DMS153 (cell line): Measurements from ENCODE around the gene ZSCAN18.

ENCODE experiments used
- DNase-seq: peaks from one replicate; lab custom pipeline; 2025; lab: John Stamatoyannopoulos, UW

Gene ZSCAN18

DNA sequence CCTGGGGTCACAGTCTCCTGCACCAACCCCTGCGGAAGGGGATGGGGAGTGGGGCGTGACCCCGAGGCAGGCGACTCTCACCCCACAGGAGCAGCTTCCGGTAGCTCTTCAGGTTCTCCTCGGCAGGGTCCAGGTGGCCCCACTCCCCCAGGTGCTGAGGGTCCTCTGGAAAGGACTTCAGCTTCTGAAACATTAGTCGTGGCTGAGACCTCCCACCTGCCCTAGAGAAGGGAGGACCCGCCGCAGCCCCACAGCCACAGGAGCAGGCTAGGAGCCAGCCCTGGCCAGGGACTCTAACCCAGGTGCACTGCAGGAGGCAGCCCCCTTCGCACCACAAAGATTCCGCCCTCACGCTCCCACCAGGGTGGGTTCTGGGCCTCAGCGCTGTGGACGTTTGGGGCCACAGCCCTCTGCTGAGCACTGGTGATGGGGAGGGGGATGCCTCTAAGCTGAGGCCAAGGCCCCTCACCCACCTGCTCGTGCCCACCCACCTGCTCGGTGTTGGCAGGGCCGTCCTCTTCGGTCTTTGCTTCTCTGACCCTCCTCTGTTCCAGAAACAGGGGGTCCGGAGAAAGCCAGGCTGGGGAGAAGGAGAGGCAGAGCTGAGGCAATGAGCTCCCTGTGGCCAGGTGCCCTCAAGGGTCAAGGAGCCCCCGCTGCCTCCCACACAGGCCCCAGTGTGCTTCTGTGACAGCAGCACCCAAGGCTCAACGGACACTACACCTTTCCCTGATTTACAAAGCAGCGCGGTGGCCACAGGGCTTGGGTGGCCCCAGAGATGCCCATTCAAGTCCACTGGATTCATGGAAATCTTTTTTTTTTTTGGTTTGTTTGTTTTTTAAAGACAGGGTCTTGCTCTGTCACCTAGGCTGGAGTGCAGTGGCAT, 11.0 kb downstream of the ZSCAN18 start:
- DNase-seq, result no peak

- DNase-seq, result no peak
Measured at GRCh38 chr19:58085348-58085875, 12.6 kb downstream of the ZSCAN18 start.

DNA sequence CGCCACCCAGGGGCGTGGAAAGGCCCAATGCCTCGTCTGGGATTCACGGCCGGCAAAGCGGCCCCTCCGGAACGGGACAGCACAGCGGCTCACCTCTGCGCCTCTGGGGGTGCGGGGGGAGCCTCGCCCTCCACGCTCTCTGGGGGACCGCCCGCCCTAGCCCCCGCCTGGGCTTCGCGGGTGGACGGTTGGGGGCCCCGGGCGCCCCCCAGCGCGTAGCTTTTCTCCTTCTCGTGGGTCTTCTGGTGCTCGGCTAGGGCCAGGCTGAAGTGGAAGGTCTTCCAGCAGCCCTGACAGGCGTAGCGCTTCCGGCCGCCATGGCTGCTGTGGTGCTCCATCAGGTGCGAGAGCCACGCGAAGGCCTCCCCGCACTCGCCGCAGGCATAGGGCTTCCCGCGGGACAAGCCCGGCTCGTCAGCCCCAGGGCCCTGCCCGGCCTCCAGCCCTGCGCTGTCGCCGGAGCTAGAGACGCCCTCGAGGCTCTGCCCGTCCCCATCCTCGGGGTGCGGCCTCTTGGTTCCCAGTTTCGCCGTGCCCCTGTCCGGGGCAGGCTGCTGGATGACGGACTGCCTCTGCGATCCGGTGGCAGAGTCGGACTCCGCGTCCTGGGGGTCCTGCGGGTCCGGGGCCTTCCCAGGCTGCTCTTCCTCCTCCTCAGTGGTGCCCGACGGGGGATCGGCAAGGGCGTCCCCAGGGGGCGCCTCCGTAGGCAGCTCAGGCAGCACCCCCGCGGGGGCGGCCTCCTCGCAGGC, 13.3 kb downstream of the ZSCAN18 start:
- no peak for DNase-seq

DNA sequence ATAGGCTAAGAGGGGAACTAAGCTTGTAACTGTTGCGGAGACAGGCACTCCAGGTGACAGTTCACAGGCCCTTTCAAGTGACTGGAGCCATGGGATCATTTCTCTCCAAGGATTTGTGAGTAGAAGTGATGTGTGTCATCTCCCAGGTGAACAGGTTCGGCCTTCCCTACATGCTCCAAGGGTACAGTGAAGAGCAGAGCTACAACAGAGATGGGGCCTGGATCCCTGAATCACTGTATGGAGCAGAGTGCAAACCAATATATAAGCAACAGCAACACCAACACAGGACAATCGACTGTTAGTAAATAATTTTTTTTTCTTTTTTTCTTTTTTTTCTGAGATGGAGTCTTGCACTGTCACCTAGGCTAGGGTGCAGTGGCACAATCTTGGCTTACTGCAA, 15.0 kb downstream of the ZSCAN18 start:
- DNase-seq, result no peak

DNA sequence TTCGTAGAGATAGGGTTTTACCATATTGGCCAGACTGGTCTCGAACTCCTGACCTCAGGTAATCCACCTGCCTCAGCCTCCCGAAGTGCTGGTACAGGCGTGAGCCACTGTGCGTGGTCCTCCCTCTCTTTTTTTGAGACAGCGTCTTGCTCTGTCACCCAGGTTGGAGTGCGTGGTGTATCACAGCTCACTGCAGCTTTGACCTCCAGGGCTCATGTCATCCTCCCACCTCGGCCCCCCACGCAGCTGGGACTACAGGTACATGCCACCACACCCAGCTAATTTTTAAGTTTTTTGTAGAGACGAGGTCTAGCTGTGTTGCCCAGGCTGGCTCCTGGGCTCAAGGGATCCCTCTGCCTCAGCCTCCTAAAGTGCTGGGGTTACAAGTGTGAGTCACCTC, 18.2 kb downstream of the ZSCAN18 start:
- no peak for DNase-seq

DNA sequence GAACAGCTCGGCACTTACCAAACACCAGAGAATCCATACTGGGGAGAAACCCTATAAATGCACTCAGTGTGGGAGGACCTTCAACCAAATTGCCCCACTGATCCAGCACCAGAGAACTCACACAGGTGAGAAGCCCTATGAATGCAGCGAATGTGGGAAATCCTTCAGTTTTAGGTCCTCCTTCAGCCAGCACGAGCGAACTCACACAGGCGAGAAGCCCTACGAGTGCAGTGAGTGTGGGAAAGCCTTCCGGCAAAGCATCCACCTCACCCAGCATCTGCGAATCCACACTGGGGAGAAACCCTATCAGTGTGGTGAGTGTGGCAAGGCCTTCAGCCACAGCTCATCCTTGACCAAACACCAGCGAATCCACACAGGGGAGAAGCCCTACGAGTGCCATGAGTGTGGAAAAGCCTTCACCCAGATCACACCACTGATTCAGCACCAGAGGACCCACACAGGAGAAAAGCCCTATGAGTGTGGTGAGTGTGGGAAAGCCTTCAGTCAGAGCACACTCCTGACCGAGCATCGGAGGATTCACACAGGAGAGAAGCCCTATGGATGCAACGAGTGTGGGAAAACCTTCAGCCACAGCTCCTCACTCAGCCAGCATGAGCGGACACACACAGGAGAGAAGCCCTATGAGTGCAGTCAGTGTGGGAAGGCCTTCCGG, 30.7 kb downstream of the ZSCAN18 start:
- DNase-seq, result no peak

DNA sequence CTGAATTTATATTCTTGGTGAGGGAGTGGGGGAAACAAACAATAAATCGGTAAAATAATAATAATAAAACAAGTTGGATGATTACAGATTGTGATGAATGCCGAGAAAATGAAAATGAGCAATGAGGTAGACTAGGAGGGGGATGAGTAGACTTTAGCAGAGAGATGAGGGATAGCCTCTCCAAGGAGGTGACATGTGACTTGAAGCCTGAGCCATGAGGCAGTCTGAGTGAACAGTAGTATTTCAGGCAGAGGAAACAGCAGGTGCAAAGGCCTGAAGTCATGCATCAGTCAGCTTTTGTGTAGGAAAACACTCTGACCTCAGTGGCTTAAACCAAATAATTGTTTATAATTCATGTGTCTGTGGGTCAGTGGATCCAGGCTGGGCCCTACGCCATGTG, 34.3 kb downstream of the ZSCAN18 start:
- DNase-seq, result no peak

- DNase-seq, result no peak
Measured at GRCh38 chr19:58060231-58060630, 37.8 kb downstream of the ZSCAN18 start.

DNA sequence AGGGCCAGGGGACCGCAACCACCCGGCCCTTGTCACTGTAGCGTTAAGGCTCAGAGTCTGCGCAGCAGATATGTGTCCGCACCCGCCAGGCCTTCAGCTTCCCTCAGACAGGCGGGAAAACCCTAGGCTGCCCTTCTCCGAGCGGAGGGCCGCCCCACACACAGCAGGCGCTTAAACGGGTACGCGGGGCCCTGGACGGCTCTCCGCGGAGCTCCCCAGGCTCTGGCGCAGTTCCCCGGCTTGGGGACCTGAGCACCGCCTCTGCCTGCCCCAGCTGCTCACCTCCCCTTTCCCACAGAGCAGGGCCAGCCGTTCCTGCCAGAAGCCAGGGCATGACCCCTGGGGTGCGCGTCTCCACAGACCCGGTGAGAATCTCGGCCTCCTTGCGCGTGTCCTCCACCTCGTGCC, 38.4 kb downstream of the ZSCAN18 start:
- DNase-seq, result no peak

DNA sequence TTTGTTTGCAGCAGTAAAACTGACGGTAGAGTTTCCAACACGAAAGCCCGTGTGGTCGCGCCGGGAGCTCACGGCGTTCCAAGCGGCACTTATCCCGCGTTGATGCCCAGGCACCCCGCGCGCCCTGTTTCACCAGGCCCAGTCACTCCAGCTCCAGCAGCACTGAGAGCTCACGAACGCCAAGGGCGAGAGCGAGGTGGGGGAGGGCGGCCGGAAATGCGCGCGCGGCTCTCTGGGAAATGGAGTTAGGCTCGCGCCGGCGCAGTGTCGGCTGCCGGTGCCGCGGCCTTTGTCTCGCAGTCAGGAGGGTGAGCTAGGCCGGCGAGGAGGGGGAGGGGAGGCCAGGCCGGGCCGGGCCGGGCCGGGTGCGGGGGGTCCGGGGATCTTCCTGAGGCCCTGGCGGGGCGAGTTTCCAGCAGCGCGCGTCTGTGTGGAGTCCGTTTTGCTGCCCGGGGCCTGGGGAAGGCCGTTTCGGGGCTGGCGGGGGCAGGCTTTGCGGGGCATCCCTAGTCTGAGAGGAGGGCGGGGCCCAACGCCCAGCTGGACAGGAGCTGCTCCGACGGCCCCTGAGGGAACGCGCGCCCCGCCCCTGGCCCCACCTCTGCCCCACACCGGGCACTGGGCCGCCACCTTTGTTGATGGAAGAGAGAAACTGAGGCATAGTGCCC, 38.9 kb downstream of the ZSCAN18 start, which contains the start of gene ZNF135:
TSS of gene ZNF135 (plus strand) at position 280 of the 668 bp plus-strand sequence. CDS start 721 bp downstream, outside the sequence.
- peak; percentile 59 for DNase-seq

- DNase-seq, result no peak
Measured at GRCh38 chr19:58058467-58058866, 39.6 kb downstream of the ZSCAN18 start.

- no peak for DNase-seq
Measured at GRCh38 chr19:58056861-58057260, 41.2 kb downstream of the ZSCAN18 start.

GRCh38 chr19:58056261-58056660, 41.8 kb downstream of the ZSCAN18 start:
- no peak for DNase-seq

DNA sequence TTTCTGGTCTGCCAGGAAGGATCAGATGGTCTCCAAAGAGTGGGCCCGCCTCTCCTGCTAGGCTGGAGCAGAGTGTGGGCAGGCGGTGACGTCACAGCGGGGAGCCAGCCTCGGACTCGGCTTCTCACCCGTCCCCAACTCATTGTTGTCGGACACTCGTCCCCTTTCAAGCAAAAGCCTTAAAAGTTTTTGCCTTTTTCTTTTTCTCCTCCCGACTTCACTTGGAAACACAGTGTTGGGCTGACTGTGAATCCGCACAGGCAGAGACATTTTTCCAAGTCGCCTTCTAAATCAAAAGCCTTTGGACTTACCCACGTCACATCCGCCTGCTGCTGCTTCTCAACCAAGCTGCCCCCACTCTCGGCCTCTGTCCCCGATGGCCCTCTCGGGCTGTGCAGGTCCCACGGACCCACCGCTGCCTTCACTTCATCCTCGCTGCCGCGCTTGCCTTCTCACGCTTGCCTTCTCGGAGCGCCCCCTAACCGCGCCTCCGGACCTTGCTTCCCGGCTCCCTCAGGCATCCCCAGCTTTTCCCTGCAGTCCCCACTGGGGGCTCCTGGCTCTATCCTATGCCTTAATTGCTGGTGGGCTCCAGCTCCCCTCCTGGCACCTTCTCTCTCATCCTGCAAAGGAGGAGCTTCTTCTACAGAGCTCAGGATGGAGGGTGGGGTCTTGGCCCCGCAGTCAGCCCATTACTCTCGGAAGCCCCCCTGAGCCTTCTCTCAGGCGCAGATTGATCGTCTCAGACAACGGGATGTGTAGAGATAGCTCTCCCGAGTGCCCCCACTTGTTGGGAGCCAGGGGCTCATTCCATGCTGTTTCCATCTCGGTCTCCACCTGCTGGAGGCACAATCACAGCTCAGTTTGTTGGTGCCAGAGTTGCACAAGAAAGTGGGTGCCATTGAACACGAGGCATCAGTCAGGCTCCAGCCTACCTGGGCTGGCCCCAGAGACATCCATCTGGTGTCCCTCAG, 42.8 kb downstream of the ZSCAN18 start:
- no peak for DNase-seq

DNA sequence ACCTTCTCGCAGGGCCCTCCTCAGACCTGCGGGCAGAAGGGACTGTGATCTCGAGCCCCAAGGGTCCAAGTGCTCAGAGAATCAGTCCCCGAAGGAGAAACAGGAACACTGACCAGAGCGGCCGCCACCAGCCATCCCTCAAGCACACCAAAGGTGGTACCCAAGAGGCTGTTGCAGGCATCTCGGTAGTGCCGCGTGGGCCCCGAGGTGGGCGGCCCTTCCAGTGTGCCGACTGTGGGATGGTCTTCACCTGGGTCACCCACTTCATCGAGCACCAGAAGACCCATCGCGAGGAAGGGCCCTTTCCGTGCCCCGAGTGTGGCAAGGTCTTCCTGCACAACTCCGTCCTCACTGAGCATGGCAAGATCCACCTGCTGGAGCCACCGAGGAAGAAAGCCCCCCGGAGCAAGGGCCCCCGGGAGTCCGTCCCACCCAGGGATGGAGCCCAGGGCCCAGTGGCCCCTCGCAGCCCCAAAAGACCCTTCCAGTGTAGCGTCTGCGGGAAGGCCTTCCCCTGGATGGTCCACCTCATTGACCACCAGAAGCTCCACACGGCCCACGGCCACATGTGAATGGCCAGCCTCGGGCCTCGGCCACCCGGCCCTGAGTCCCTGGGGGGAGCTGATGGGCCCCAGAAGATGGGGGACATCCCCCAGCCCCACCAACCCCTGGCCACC, 44.4 kb downstream of the ZSCAN18 start:
- no peak for DNase-seq

DNA sequence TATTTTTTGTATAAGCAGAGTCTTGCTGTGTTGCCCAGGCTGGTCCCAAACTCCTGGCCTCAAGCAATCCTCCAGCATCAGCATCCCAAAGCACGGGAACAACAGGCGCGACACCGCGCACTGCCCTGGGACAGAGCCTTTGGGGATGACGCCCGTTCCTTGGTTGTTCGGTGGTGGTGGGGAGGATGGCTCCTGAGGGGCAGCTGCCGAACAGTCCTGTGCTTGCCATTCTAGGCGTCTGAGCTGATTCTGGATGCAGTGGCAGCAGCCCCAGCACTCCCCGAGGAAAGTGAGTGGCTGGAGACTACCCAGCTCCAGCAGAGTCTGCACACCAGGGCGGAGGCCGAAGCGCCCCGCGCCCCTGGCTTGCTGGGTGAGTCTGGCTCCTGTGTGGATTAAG, 45.8 kb downstream of the ZSCAN18 start:
- no peak for DNase-seq

DNA sequence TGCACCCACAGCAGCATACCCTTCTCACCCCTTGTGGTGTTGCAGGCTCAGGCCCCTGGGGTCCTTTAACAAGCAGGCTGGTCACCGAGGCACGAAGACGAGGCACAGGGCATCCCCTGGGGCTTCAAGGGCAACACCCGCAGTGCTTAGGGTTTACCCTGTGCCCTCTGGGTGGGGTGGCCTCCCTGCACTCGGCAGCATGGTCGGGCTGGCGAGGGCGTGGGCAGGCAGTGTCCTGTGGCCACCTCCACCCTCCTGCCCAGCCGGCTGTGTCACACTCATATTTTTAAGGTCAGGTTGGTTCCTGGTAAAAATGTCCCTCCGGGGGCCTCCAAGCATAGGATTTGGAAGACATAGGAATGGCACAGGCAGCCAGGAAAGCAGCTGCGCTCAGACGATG, 50.4 kb downstream of the ZSCAN18 start:
- DNase-seq, result no peak

DNA sequence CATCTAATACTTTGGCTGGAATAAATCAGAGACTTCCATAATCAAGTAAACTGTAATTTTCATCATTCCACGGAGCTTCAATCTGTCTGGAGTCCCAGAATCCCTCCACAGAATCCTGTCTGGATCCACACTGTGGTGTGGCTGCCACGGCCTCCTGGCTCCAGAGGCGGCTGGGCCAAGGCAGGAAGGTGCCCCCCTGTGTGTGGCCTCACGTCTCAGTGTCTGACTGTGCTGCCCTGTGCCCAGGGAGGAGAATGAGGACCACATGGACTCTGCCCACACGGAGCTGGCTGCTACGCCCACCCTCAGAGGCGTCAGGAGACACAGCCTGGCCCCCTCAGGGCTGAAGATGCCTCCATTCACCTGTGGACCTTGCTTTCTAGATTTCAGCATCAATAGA, 51.2 kb downstream of the ZSCAN18 start:
- no peak for DNase-seq

GRCh38 chr19:58045411-58046050, 52.5 kb downstream of the ZSCAN18 start:
- no peak for DNase-seq
